ENCODE measurements around the gene APOF. TPM values are rescaled to one million over a fixed set of nuclear protein-coding genes. Genes with fewer than 3 reads are reported as not detected.

Gene APOF
- total RNA-seq, 6 experiments from 2014 or later: 110 to 270 (median 205) TPM

- Histone ChIP-seq H3K4me1 (peaks cover 0 to 9% (median 4%) of the 10 kb centered on the region in 4 donors), H3K27me3 (no peaks in the 10 kb centered on the region), H3K36me3 (no peaks in the 10 kb centered on the region), H3K27ac (no peak overlapping the region), H3K4me3 (no peak overlapping the region), H3K9me3 (no peaks in the 10 kb centered on the region)
- ATAC-seq (no peak), DNase-seq (no peak)
- TF ChIP-seq POLR2A (IDR thresholded peaks at IDR 0.05): no peak
- TF ChIP-seq, protein P1, sequence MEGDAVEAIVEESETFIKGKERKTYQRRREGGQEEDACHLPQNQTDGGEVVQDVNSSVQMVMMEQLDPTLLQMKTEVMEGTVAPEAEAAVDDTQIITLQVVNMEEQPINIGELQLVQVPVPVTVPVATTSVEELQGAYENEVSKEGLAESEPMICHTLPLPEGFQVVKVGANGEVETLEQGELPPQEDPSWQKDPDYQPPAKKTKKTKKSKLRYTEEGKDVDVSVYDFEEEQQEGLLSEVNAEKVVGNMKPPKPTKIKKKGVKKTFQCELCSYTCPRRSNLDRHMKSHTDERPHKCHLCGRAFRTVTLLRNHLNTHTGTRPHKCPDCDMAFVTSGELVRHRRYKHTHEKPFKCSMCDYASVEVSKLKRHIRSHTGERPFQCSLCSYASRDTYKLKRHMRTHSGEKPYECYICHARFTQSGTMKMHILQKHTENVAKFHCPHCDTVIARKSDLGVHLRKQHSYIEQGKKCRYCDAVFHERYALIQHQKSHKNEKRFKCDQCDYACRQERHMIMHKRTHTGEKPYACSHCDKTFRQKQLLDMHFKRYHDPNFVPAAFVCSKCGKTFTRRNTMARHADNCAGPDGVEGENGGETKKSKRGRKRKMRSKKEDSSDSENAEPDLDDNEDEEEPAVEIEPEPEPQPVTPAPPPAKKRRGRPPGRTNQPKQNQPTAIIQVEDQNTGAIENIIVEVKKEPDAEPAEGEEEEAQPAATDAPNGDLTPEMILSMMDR (IDR thresholded peaks at IDR 0.05): no peak
- 77% methylated on average over 11 of the region's 16 CpGs for WGBS (ENCODE audit: insufficient coverage, low coverage, low lambda C conversion rate, missing lambda C conversion rate)
- intact Hi-C loops (cut with DNase I): no loop called here
Observed at GRCh38 chr12:56382611-56383010, 20.0 kb upstream of the APOF start.

GRCh38 chr12:56377989-56378316 is 15.3 kb upstream of the APOF start:
- DNase-seq: no peak
- intact Hi-C loops (cut with DNase I): no loop called here
- H3K27me3 ChIP-seq: no peaks in the 10 kb centered on the region
- H3K4me1 ChIP-seq: peaks cover 0 to 1% (median 0%) of the 10 kb centered on the region in 4 donors
- H3K36me3 ChIP-seq: no peaks in the 10 kb centered on the region
- 60% methylated on average over 1 of the region's 1 CpG for WGBS (ENCODE audit: insufficient coverage, low coverage, low lambda C conversion rate, missing lambda C conversion rate)
- H3K27ac ChIP-seq: no peak overlapping the region
- no peak overlapping the region for H3K4me3 ChIP-seq
- no peaks in the 10 kb centered on the region for H3K9me3 ChIP-seq
- TF ChIP-seq POLR2A (IDR thresholded peaks at IDR 0.05): no peak
- TF ChIP-seq, protein P1 (IDR thresholded peaks at IDR 0.05): no peak
- ATAC-seq: no peak

DNA sequence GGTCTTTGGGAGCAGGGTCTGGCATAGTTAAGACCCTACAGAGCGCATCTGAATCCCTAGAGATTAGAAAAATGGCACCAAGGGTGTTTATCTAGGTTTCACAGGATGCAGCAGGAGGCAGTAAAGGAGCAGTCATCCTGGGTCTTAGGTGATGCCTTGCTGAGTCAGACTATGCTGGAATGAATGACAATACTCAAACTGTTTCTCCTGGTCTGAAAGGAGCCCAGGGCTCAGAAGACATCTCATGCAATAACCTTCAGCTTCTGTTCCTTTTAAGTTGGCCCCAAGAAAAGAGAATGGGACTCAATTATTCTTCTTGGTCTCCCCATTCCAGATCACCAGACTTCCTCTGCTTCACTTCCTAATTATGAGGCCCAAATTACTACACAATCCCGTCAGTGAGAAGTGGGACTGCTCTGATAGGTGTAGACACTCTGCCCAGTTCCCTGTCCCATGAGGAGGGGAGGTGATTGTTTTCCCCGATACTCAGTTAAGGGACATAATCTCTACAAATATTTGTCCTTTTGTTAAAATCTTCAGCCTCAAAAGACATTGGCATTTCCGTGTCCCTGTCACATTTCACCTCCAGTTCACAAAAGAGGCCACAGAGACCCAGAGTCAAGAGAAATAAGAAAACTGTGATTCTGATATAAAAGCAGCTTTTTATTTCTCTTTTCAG is 14.8 kb upstream of the APOF start:
- Histone ChIP-seq H3K36me3 (no peaks in the 10 kb centered on the region), H3K4me1 (no peaks in the 10 kb centered on the region)
- ATAC-seq: peak in 1 of 4 donors; percentile 36

DNA sequence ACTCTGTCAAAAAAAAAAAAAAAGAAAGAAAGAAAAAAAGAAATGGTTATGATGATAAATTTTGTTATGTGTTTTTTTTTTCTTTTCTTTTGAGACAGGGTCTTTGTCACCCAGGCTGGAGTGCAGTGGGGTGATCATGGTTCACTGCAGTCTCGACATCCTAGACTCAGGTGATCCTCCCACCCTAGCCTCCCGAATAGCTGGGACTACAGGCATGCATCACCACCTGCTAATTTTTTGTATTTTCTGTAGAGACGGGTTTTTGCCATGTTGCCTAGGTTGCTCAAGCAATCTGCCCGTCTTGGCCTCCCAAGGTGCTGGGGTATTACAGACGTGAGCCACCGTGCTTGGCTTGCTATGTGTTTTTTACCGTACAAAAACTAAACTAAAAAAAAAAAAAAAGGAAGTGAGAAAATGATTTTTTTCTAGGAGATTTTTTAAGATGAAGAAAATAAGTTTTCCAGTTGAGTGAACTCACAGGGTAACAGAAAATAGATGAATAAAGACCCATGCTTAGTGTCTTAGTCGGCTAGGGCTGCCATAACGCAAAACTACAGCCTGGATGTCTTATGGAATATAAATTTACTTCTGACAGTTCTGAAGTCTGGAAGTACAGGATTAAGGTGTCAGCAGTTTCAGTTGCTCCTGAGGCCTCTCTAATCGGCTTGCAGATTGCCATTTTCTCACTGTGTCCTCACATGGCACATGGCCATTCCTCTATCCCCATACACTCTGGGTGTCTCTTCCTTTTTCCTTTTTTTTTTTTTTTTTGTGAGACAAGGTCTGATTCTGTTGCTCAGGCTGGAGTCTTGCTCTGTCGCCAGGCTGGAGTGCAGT is 13.2 kb upstream of the APOF start:
- Histone ChIP-seq H3K27me3 (no peaks in the 10 kb centered on the region), H3K4me1 (no peaks in the 10 kb centered on the region), H3K4me3 (no peak overlapping the region), H3K9me3 (no peaks in the 10 kb centered on the region), H3K27ac (no peak overlapping the region), H3K36me3 (no peaks in the 10 kb centered on the region)
- ATAC-seq (peak in 3 of 4 donors; percentile 19 to 51 (median 38)), DNase-seq (no peak)
- TF ChIP-seq POLR2A (IDR thresholded peaks at IDR 0.05): no peak
- WGBS (ENCODE audit: insufficient coverage, low coverage, low lambda C conversion rate, missing lambda C conversion rate): 67% methylated on average over 11 of the region's 11 CpGs
- intact Hi-C loops (cut with DNase I): no loop called here

More for the DNA sequence above, 14.8 kb upstream of the APOF start:
- Histone ChIP-seq H3K27ac (no peak overlapping the region), H3K9me3 (no peaks in the 10 kb centered on the region), H3K4me3 (no peak overlapping the region), H3K27me3 (no peaks in the 10 kb centered on the region)
- intact Hi-C loops (cut with DNase I): no loop called here
- no peak for DNase-seq
- WGBS (ENCODE audit: insufficient coverage, low coverage, low lambda C conversion rate, missing lambda C conversion rate): 53% methylated on average over 3 of the region's 4 CpGs
- TF ChIP-seq, protein P1 (IDR thresholded peaks at IDR 0.05): no peak
- no peak for TF ChIP-seq POLR2A (IDR thresholded peaks at IDR 0.05)

Measured in right lobe of liver (tissue), 6 donors.